ENCODE results near the gene NUPR1.

GRCh38 chr16:28522792-28523191, 16.0 kb downstream of the NUPR1 start:
- TF ChIP-seq CTCF (conservative IDR thresholded peaks at IDR 0.05; ENCODE audit: low read length) = no peak
- no peak for TF ChIP-seq EZH2phosphoT487 (IDR thresholded peaks at IDR 0.05; ENCODE audit: borderline replicate concordance)

Data from Loucy (cell line).